Measurements from ENCODE around the gene SPAM1.

GRCh38 chr7:124009321-124009720 lies 84.3 kb downstream of the SPAM1 start:
- no peak for TF ChIP-seq TAF1 (IDR thresholded peaks at IDR 0.05; ENCODE audit: borderline replicate concordance, insufficient read depth, low read length)
- no peak for TF ChIP-seq REST (IDR thresholded peaks at IDR 0.05; ENCODE audit: insufficient read depth in 1 of 2, low read depth in 2 of 2, low read length in 2 of 2)
- no peak for TF ChIP-seq SIN3A (IDR thresholded peaks at IDR 0.05; ENCODE audit: borderline replicate concordance, insufficient read depth, low read length)
